IMR-90 (cell line): Measurements from ENCODE around the gene MICAL2. TPM values are rescaled to one million over a fixed set of nuclear protein-coding genes. Genes with fewer than 3 reads are reported as not detected.

ENCODE experiments used
- ATAC-seq: fragments of 200-7000 bp; cut with Tn5 transposase; 2 replicates; pipeline ENCODE4 v1.9.1; 2020; ENCODE audit warnings: low read depth, mild to moderate bottlenecking, moderate library complexity
- BruUV-seq: library from RNA; stranded (reverse); fragments of 400-500 nt; replicated peaks from 2 replicates; lab custom pipeline; 2021; lab: Mats Ljungman, UMichigan
- CTCF ChIA-PET: fragments of 300-600 bp; formaldehyde crosslinking; extraction: SDS; loops from one replicate; lab custom pipeline; 2021; ENCODE audit warnings: antibody characterized with exemption; lab: Yijun Ruan, JAX
- POLR2A ChIA-PET: fragments of 300-600 bp; sonication (Branson Sonifier 250); formaldehyde crosslinking; loops from one replicate; lab custom pipeline; 2022; ENCODE audit warnings: antibody characterized with exemption; ENCODE audit not compliant: unreplicated experiment; lab: Charles Lee
- DNase-seq: peaks from one replicate; pipeline ENCODE4 v3.0.0; 2013
- H2AFZ ChIP-seq: replicated peaks from 2 replicates; pipeline ENCODE3; 2013; ENCODE audit warnings: low read length, mild to moderate bottlenecking; ENCODE audit not compliant: poor library complexity
- H2AK5ac ChIP-seq: 2 replicates; pipeline ENCODE4 v1.6.1; 2013; ENCODE audit warnings: low read depth, low read length, inconsistent platforms
- H2AK9ac ChIP-seq: replicated peaks from 2 replicates; pipeline ENCODE3; 2013; ENCODE audit warnings: mild to moderate bottlenecking, low read depth, low read length, moderate library complexity; ENCODE audit not compliant: poor library complexity
- H2BK120ac ChIP-seq: 2 replicates; pipeline ENCODE4 v1.6.1; 2013; ENCODE audit warnings: low read depth, low read length, inconsistent platforms
- H2BK15ac ChIP-seq: 3 replicates; pipeline ENCODE4 v1.6.1; 2013; ENCODE audit warnings: low read depth, low read length, inconsistent platforms
- H2BK20ac ChIP-seq: 2 replicates; pipeline ENCODE4 v1.6.1; 2013; ENCODE audit warnings: low read depth, mild to moderate bottlenecking, inconsistent platforms, low read length, moderate library complexity
- H2BK5ac ChIP-seq: 2 replicates; pipeline ENCODE4 v1.6.1; 2013; ENCODE audit warnings: mild to moderate bottlenecking, low read depth, low read length, inconsistent platforms; ENCODE audit not compliant: poor library complexity, severe bottlenecking
- H3K14ac ChIP-seq: replicated peaks from 2 replicates; pipeline ENCODE4 v1.6.1; 2013; ENCODE audit warnings: low read depth, low read length, inconsistent platforms
- H3K18ac ChIP-seq: 2 replicates; pipeline ENCODE4 v1.6.1; 2013; ENCODE audit warnings: low read depth, low read length, control low read depth
- H3K23ac ChIP-seq: 2 replicates; pipeline ENCODE4 v1.6.1; 2013; ENCODE audit warnings: low read depth, low read length, inconsistent platforms
- H3K27ac ChIP-seq: 2 replicates; pipeline ENCODE4 v1.5.1; 2013; ENCODE audit warnings: mild to moderate bottlenecking, control low read depth, low read length; ENCODE audit not compliant: insufficient read depth
- H3K27me3 ChIP-seq: 2 replicates; pipeline ENCODE4 v1.6.1; 2013; ENCODE audit warnings: low read length; ENCODE audit not compliant: control insufficient read depth, insufficient read depth
- H3K36me3 ChIP-seq: 2 replicates; pipeline ENCODE4 v1.6.1; 2013; ENCODE audit warnings: low read length, mixed read lengths; ENCODE audit not compliant: control insufficient read depth, insufficient read depth
- H3K4ac ChIP-seq: 2 replicates; pipeline ENCODE4 v1.6.1; 2013; ENCODE audit warnings: low read depth, low read length, inconsistent platforms
- H3K4me1 ChIP-seq: 2 replicates; pipeline ENCODE4 v1.6.1; 2013; ENCODE audit warnings: low read length, mixed read lengths; ENCODE audit not compliant: control insufficient read depth, insufficient read depth
- H3K4me2 ChIP-seq: 2 replicates; pipeline ENCODE4 v1.6.1; 2013; ENCODE audit warnings: low read depth, mild to moderate bottlenecking, control low read depth, low read length, moderate library complexity
- H3K4me3 ChIP-seq: 2 replicates; pipeline ENCODE4 v1.5.1; 2013; ENCODE audit warnings: low read depth, mild to moderate bottlenecking, control low read depth, low read length, moderate library complexity; ENCODE audit not compliant: insufficient read depth
- H3K56ac ChIP-seq: 2 replicates; pipeline ENCODE4 v1.6.1; 2013; ENCODE audit warnings: low read length, inconsistent platforms; ENCODE audit not compliant: insufficient read depth; ENCODE audit errors: extremely low read depth
- H3K79me1 ChIP-seq, 2 experiments: 2 replicates each; pipeline ENCODE4 v1.6.1; 2013; ENCODE audit warnings: low read length in 2 of 2, inconsistent platforms in 1 of 2, low read depth in 1 of 2
- H3K9ac ChIP-seq: 2 replicates; pipeline ENCODE4 v1.6.1; 2013; ENCODE audit warnings: low read depth, low read length, control low read depth
- H3K9me1 ChIP-seq: 2 replicates; pipeline ENCODE4 v1.6.1; 2013; ENCODE audit warnings: low read length, inconsistent platforms; ENCODE audit not compliant: insufficient read depth
- H3K9me3 ChIP-seq: 2 replicates; pipeline ENCODE4 v1.6.1; 2013; ENCODE audit warnings: low read length; ENCODE audit not compliant: control insufficient read depth, insufficient read depth
- H4K20me1 ChIP-seq: 2 replicates; pipeline ENCODE4 v1.6.1; 2013; ENCODE audit warnings: low read length, inconsistent platforms; ENCODE audit not compliant: insufficient read depth
- H4K5ac ChIP-seq: 2 replicates; pipeline ENCODE4 v1.6.1; 2013; ENCODE audit warnings: mild to moderate bottlenecking, low read depth, low read length, control low read depth
- H4K8ac ChIP-seq, 2 experiments: 2 replicates each; pipeline ENCODE4 v1.6.1; 2013; ENCODE audit warnings: low read depth in 2 of 2, low read length in 2 of 2, control low read depth in 1 of 2, inconsistent platforms in 1 of 2
- H4K91ac ChIP-seq: 2 replicates; pipeline ENCODE4 v1.6.1; 2013; ENCODE audit warnings: low read depth, low read length, inconsistent platforms; ENCODE audit not compliant: insufficient read depth
- FOS ChIP-seq: fragments of 150-350 bp; IDR thresholded peaks from 2 replicates; pipeline ENCODE4 v1.6.1; 2016; ENCODE audit warnings: low read depth, low read length
- MAFK ChIP-seq: IDR thresholded peaks from 2 replicates; pipeline ENCODE4 v1.6.1; 2012; ENCODE audit warnings: low read depth, low read length, improper control_type of control experiment
- MXI1 ChIP-seq: IDR thresholded peaks from 2 replicates; pipeline ENCODE4 v1.6.1; 2012; ENCODE audit warnings: low read depth, mild to moderate bottlenecking, low read length, moderate library complexity, borderline replicate concordance
- NFE2L2 ChIP-seq: fragments of 150-350 bp; IDR thresholded peaks from 2 replicates; pipeline ENCODE4 v1.6.1; 2016; ENCODE audit warnings: low read depth, mild to moderate bottlenecking, low read length
- POLR2A ChIP-seq: IDR thresholded peaks from 2 replicates; pipeline ENCODE4 v1.6.1; 2012; ENCODE audit warnings: mild to moderate bottlenecking, low read depth, low read length
- RAD21 ChIP-seq: IDR thresholded peaks from 2 replicates; pipeline ENCODE4 v1.6.1; 2012; ENCODE audit warnings: low read length, improper control_type of control experiment
- RCOR1 ChIP-seq: IDR thresholded peaks from 2 replicates; pipeline ENCODE4 v1.6.1; 2012; ENCODE audit warnings: mild to moderate bottlenecking, low read length, improper control_type of control experiment; ENCODE audit not compliant: insufficient replicate concordance
- SMC3 ChIP-seq: fragments of 150-350 bp; IDR thresholded peaks from 2 replicates; pipeline ENCODE4 v1.6.1; 2016; ENCODE audit warnings: low read depth, mild to moderate bottlenecking, antibody characterized with exemption, low read length, moderate library complexity
- USF2 ChIP-seq: fragments of 150-350 bp; IDR thresholded peaks from 2 replicates; pipeline ENCODE4 v1.6.1; 2017; ENCODE audit warnings: mild to moderate bottlenecking, antibody characterized with exemption, low read length, low read depth
- WGBS, 2 experiments: methylation state at CpG; one replicate each; pipeline versions ENCODE4 v1.1.5 to v1.1.7; 2013; ENCODE audit warnings: missing lambda C conversion rate in 2 of 2; ENCODE audit not compliant: insufficient read length in 1 of 2; ENCODE audit errors: extremely low coverage in 2 of 2; 5-methylcytosine and 5-hydroxymethylcytosine counted together
- dilution Hi-C: fragments of 300-500 bp; cut with HindIII; formaldehyde crosslinking; loops from one replicate; pipeline ENCODE4 v1.14.3; 2018; ENCODE audit warnings: low sequenced_read_pairs; ENCODE audit not compliant: unreplicated experiment
- in situ Hi-C: fragments of 300-500 bp; cut with MboI; formaldehyde crosslinking; loops from 3 replicates; pipeline ENCODE4 v1.14.3; 2019; ENCODE audit warnings: low sequenced_read_pairs, inconsistent platforms, mixed read lengths
- intact Hi-C: fragments of 100-400 bp; cut with micrococcal nuclease; formaldehyde crosslinking; loops from 2 replicates; pipeline ENCODE4 v1.10.0; 2022
- polyA plus RNA-seq, 3 experiments: library from polyadenylated mRNA; depleted of rRNA; stranded (reverse); fragments of >200 nt; gene quantifications; 2 replicates each; pipeline ENCODE4 v1.2.3, GENCODE V29; 2012; ENCODE audit warnings: low replicate concordance in 1 of 3
- total RNA-seq: library from RNA; depleted of rRNA; stranded (reverse); fragments of >200 nt; gene quantifications from 2 replicates; pipeline ENCODE4 v1.2.3, GENCODE V29; 2012
- TF ChIP-seq, protein P1 (sequence below): conservative IDR thresholded peaks from 2 replicates; pipeline ENCODE4 v1.5.1; 2012; ENCODE audit warnings: mild to moderate bottlenecking, low read depth, low read length, improper control_type of control experiment

Gene MICAL2
- total and polyA plus RNA-seq, 2 of the 4 experiments (the other 2 are of a cell fraction): 170 to 336 TPM

DNA sequence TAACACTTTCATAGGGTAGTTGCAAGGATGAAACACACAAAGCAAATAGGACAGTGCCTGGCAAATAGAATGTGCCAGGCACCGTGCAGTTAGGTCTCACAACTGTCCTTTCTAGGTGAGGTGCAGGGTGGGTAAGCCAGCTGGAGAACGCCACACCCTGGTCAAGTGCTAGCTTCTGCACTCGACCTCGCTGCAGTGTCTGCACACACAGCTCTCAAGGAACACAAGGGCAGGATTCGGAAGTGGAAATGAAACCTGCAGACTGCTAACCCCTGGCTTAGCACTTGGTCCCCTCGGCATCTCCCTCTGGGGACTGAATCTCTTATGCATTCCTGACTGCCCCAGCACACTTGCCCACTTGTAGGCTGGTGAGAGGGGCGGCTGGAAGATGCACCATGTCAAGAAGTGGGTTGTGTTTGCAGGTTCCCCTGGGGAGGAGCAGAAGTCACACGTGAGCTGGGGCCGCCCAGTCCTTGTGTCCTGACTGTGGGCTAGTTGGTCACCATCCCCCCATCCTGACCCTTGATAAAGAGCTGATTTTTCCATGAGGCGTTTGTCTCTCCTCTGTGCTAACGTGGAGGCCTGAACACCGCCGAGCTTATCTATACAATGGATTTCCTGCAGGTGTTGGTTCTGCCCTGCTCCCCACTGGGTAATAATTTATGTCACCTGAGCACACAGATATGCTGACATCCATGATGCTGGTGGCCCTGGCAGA is 89.0 kb downstream of the MICAL2 start:
- Histone ChIP-seq H2AFZ (no peak overlapping the region), H3K9me1 (peaks cover 36% of the 10 kb centered on the region), H2BK20ac (peak overlapping the region; percentile 97), H2BK120ac (peak overlapping the region; percentile 91), H4K20me1 (peaks cover 3% of the 10 kb centered on the region; the same call in 1 of the 2 replicates), H3K23ac (peak overlapping the region; percentile 85), H3K79me1 (peaks cover 32 to 82% of the 10 kb centered on the region in 2 experiments), H2BK15ac (peak overlapping the region; percentile 68; the same call in 2 of the 3 replicates), H3K4me3 (no peak overlapping the region), H3K27ac (peak overlapping the region; percentile 87), H4K5ac (peak overlapping the region; percentile 52), H3K4me2 (no peak overlapping the region), H3K14ac (peak overlapping the region; percentile 98), H2BK5ac (peak overlapping the region; percentile 98), H2AK9ac (peak overlapping the region; percentile 93), H3K18ac (peak overlapping the region; percentile 4), H3K56ac (peak overlapping the region; percentile 79; the same call in 1 of the 2 replicates), H3K9me3 (no peaks in the 10 kb centered on the region), H3K27me3 (no peaks in the 10 kb centered on the region), H3K4ac (peak overlapping the region; percentile 96), H3K4me1 (peaks cover 35% of the 10 kb centered on the region), H3K36me3 (peaks cover 12% of the 10 kb centered on the region), H2AK5ac (peak overlapping the region; percentile 96), H4K91ac (peak overlapping the region; percentile 91), H3K9ac (peak overlapping the region; percentile 2; the same call in 1 of the 2 replicates), H4K8ac (peak overlapping the region; percentile 64 to 90; a peak in 3 of 4 replicates)
- BruUV-seq: no TSS peak
- ChIA-PET POLR2A (no interaction called here), CTCF (no interaction called here)
- DNase-seq (no peak), ATAC-seq (no peak)
- WGBS, 2 experiments: 63% methylated on average over 2 of the region's 13 CpGs; no CpG with 5 or more reads in 1 of the 2 experiments
- in situ Hi-C loops (no loop called here), dilution Hi-C loops (no loop called here), intact Hi-C loops (no loop called here)
- TF ChIP-seq FOS (no peak), POLR2A (no peak), RCOR1 (no peak), RAD21 (no peak), MXI1 (no peak), USF2 (no peak), SMC3 (no peak), MAFK (no peak), NFE2L2 (no peak)
- TF ChIP-seq, protein P1, sequence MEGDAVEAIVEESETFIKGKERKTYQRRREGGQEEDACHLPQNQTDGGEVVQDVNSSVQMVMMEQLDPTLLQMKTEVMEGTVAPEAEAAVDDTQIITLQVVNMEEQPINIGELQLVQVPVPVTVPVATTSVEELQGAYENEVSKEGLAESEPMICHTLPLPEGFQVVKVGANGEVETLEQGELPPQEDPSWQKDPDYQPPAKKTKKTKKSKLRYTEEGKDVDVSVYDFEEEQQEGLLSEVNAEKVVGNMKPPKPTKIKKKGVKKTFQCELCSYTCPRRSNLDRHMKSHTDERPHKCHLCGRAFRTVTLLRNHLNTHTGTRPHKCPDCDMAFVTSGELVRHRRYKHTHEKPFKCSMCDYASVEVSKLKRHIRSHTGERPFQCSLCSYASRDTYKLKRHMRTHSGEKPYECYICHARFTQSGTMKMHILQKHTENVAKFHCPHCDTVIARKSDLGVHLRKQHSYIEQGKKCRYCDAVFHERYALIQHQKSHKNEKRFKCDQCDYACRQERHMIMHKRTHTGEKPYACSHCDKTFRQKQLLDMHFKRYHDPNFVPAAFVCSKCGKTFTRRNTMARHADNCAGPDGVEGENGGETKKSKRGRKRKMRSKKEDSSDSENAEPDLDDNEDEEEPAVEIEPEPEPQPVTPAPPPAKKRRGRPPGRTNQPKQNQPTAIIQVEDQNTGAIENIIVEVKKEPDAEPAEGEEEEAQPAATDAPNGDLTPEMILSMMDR: no peak
